ENCODE data around the gene C1QTNF5. TPM values are rescaled to one million over a fixed set of nuclear protein-coding genes. Genes with fewer than 3 reads are reported as not detected.
A peak's percentile ranks its signal among the peaks of the same experiment; 100 is the strongest.

Gene C1QTNF5
- total RNA-seq, 1 experiment from 2014 or later = not detected

DNA sequence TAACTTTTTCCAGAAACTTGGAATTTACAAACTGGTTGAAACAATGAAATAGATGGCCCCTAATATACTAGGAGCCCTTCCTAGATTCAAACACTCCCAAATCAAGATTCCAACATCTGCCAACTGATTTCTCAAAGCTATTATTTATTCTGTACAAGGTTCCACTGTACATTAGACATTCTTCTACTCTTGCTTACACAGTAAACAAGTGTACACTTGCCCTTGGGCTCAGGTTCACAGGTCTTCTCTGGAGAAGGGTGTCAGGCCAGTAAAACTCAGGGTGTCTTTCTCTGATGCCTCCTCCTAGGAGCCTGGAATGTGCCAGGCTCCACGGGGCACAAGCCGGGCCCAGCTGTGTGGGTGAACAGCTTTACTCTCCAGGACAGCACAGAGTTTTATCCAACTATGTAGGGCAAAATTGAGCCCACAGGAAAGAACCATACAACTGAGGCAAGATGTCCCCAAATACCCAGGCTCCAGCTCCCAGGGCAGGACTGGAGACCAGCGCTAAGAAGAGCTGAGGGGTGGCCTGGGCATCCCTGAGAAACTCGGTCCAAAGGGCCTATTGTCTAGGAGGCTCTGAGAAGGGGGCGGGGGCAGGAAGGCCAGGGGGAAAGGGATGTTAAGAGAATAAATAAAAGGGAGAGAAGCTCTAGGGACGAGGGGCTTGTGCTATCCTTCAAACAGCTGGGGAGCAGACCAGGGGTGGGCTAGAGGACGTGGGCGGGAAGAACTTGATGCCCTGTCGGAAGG, 14.6 kb upstream of the C1QTNF5 start:
- Histone ChIP-seq H3K79me2 (ENCODE audit: low read depth) (no peaks in the 10 kb centered on the region), H3F3A (ENCODE audit: insufficient read depth, low read depth) (peaks cover 11% of the 10 kb centered on the region; the same call in 1 of the 2 replicates), H3K9me2 (ENCODE audit: insufficient read depth) (no peaks in the 10 kb centered on the region), H3K4me1 (replicated peaks; ENCODE audit: insufficient read depth) (peaks cover 8% of the 10 kb centered on the region), H3K27ac (no peak overlapping the region), H3K9me3 (ENCODE audit: insufficient read depth, low read depth) (no peaks in the 10 kb centered on the region), H2AFZ (no peak overlapping the region), H3K27me3 (ENCODE audit: insufficient read depth, low read depth) (0 out of 2 replicates have a peak, but pooled peaks cover 6% of the 10 kb centered on the region), H3K36me3 (ENCODE audit: low read depth) (no peaks in the 10 kb centered on the region), H3K4me2 (no peak overlapping the region), H4K20me1 (ENCODE audit: insufficient read depth) (no peaks in the 10 kb centered on the region), H3K4me3 (no peak overlapping the region)
- TF ChIP-seq EZH2 (IDR thresholded peaks at IDR 0.05; ENCODE audit: low read depth) = no peak
- TF ChIP-seq, protein P1, sequence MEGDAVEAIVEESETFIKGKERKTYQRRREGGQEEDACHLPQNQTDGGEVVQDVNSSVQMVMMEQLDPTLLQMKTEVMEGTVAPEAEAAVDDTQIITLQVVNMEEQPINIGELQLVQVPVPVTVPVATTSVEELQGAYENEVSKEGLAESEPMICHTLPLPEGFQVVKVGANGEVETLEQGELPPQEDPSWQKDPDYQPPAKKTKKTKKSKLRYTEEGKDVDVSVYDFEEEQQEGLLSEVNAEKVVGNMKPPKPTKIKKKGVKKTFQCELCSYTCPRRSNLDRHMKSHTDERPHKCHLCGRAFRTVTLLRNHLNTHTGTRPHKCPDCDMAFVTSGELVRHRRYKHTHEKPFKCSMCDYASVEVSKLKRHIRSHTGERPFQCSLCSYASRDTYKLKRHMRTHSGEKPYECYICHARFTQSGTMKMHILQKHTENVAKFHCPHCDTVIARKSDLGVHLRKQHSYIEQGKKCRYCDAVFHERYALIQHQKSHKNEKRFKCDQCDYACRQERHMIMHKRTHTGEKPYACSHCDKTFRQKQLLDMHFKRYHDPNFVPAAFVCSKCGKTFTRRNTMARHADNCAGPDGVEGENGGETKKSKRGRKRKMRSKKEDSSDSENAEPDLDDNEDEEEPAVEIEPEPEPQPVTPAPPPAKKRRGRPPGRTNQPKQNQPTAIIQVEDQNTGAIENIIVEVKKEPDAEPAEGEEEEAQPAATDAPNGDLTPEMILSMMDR (conservative IDR thresholded peaks at IDR 0.05) = no peak
- intact Hi-C loops (cut with micrococcal nuclease; ENCODE audit: unreplicated experiment) = no loop called here
- DNase-seq = no peak
- no TSS peak for BruUV-seq (replicated peaks)
- CTCF ChIA-PET = interaction anchor here (0.5 to 2.4 kb wide), 8 partner anchors 12 to 120 kb away, joined by 3 to 19 read pairs (median 4); partner anchors contain the start of gene USP2
- POLR2A ChIA-PET (ENCODE audit: unreplicated experiment) = no interaction called here

DNA sequence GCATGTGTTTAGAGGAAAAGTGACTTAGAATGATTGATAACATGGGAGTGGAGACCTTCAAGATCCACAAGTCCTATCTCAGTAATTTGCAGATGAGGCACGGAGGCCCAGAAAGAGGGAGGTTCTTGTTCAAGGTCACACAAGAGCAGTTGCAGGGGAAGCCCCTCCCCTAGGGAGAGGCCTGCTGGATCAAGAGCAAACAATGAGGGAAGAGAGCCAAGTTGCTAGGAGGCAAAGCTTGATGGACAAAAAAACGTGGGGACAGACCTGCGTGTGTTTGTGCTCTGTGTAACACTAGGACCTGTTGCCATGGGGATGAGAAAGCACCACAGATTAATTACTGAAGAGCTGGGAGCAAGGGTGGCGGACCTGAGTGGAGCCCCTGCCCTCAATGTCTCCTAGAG, 12.2 kb upstream of the C1QTNF5 start:
- H2AFZ ChIP-seq = no peak overlapping the region
- H3F3A ChIP-seq (ENCODE audit: insufficient read depth, low read depth) = peaks cover 11% of the 10 kb centered on the region; the same call in 1 of the 2 replicates
- ChIA-PET CTCF (no interaction called here), POLR2A (ENCODE audit: unreplicated experiment) (interaction anchor here (0.6 kb wide), 1 partner anchor 80 kb away, joined by 4 read pairs; no protein-coding TSS in a partner anchor)
- no peak overlapping the region for H3K4me2 ChIP-seq
- TF ChIP-seq, protein P1 (conservative IDR thresholded peaks at IDR 0.05) = no peak
- TF ChIP-seq EZH2 (IDR thresholded peaks at IDR 0.05; ENCODE audit: low read depth) = no peak
- BruUV-seq (replicated peaks) = no TSS peak
- no peaks in the 10 kb centered on the region for H4K20me1 ChIP-seq (ENCODE audit: insufficient read depth)
- peak in 1 of 2 experiments; percentile 57 for DNase-seq
- H3K79me2 ChIP-seq (ENCODE audit: low read depth) = no peaks in the 10 kb centered on the region
- no peak overlapping the region for H3K27ac ChIP-seq
- H3K27me3 ChIP-seq (ENCODE audit: insufficient read depth, low read depth) = 0 out of 2 replicates have a peak, but pooled peaks cover 12% of the 10 kb centered on the region
- intact Hi-C loops (cut with micrococcal nuclease; ENCODE audit: unreplicated experiment) = no loop called here
- no peaks in the 10 kb centered on the region for H3K36me3 ChIP-seq (ENCODE audit: low read depth)
- H3K4me3 ChIP-seq = no peak overlapping the region
- no peaks in the 10 kb centered on the region for H3K4me1 ChIP-seq (replicated peaks; ENCODE audit: insufficient read depth)
- no peaks in the 10 kb centered on the region for H3K9me3 ChIP-seq (ENCODE audit: insufficient read depth, low read depth)
- H3K9me2 ChIP-seq (ENCODE audit: insufficient read depth) = no peaks in the 10 kb centered on the region

GRCh38 chr11:119351232-119351631, 10.5 kb upstream of the C1QTNF5 start:
- Histone ChIP-seq H2AFZ (no peak overlapping the region), H3K9me3 (ENCODE audit: insufficient read depth, low read depth) (no peaks in the 10 kb centered on the region), H3K9me2 (ENCODE audit: insufficient read depth) (no peaks in the 10 kb centered on the region), H3K36me3 (ENCODE audit: low read depth) (no peaks in the 10 kb centered on the region), H3K27me3 (ENCODE audit: insufficient read depth, low read depth) (peaks cover 26% of the 10 kb centered on the region), H4K20me1 (ENCODE audit: insufficient read depth) (no peaks in the 10 kb centered on the region), H3K4me1 (replicated peaks; ENCODE audit: insufficient read depth) (no peaks in the 10 kb centered on the region), H3K4me3 (no peak overlapping the region), H3K79me2 (ENCODE audit: low read depth) (no peaks in the 10 kb centered on the region), H3K4me2 (no peak overlapping the region), H3F3A (ENCODE audit: insufficient read depth, low read depth) (peaks cover 11% of the 10 kb centered on the region; the same call in 1 of the 2 replicates), H3K27ac (no peak overlapping the region)
- DNase-seq = no peak
- BruUV-seq (replicated peaks) = no TSS peak
- intact Hi-C loops (cut with micrococcal nuclease; ENCODE audit: unreplicated experiment) = no loop called here
- TF ChIP-seq EZH2 (IDR thresholded peaks at IDR 0.05; ENCODE audit: low read depth) = no peak
- TF ChIP-seq, protein P1 (conservative IDR thresholded peaks at IDR 0.05) = no peak
- ChIA-PET CTCF (no interaction called here), POLR2A (ENCODE audit: unreplicated experiment) (no interaction called here)
